Measurements from ENCODE around the gene USP13.

The USP13 gene

GRCh38 chr3:179801263-179801662, 148.4 kb downstream of the USP13 start:
- FAIRE-seq, result no peak
- DNase-seq (ENCODE audit: insufficient read length, low spot score), result no peak
- TF ChIP-seq CTCF (IDR thresholded peaks at IDR 0.05; ENCODE audit: insufficient read depth, missing control alignments), result no peak

GRCh38 chr3:179801856-179802255, 149.0 kb downstream of the USP13 start:
- TF ChIP-seq CTCF (IDR thresholded peaks at IDR 0.05; ENCODE audit: insufficient read depth, missing control alignments), result no peak
- FAIRE-seq, result no peak
- DNase-seq (ENCODE audit: insufficient read length, low spot score), result no peak

- no peak for DNase-seq (ENCODE audit: insufficient read length, low spot score)
- TF ChIP-seq CTCF (IDR thresholded peaks at IDR 0.05; ENCODE audit: insufficient read depth, missing control alignments), result no peak
- no peak for FAIRE-seq
Observed at GRCh38 chr3:179806177-179806576, 153.3 kb downstream of the USP13 start.

- FAIRE-seq, result no peak
- DNase-seq (ENCODE audit: insufficient read length, low spot score), result no peak
- no peak for TF ChIP-seq CTCF (IDR thresholded peaks at IDR 0.05; ENCODE audit: insufficient read depth, missing control alignments)
Observed at GRCh38 chr3:179807588-179807987, 154.7 kb downstream of the USP13 start.

GRCh38 chr3:179809639-179810038, 156.8 kb downstream of the USP13 start:
- TF ChIP-seq CTCF (IDR thresholded peaks at IDR 0.05; ENCODE audit: insufficient read depth, missing control alignments), result no peak
- FAIRE-seq (no peak), DNase-seq (ENCODE audit: insufficient read length, low spot score) (no peak)

- TF ChIP-seq CTCF (IDR thresholded peaks at IDR 0.05; ENCODE audit: insufficient read depth, missing control alignments), result peak; percentile 90
- FAIRE-seq (peak; percentile 94), DNase-seq (ENCODE audit: insufficient read length, low spot score) (no peak)
Observed at GRCh38 chr3:179811321-179812095, 158.7 kb downstream of the USP13 start.

- FAIRE-seq, result no peak
- no peak for DNase-seq (ENCODE audit: insufficient read length, low spot score)
- TF ChIP-seq CTCF (IDR thresholded peaks at IDR 0.05; ENCODE audit: insufficient read depth, missing control alignments), result no peak
Observed at GRCh38 chr3:179812096-179812382, 159.2 kb downstream of the USP13 start.
